Mesothelial cell of epicardium (in vitro differentiated cells): ENCODE measurements around the gene SCEL. TPM values are rescaled to one million over a fixed set of nuclear protein-coding genes. Genes with fewer than 3 reads are reported as not detected.

ENCODE experiments used
- DNase-seq, 2 experiments: peaks; one replicate each; pipeline ENCODE4 v3.0.0; 2021; ENCODE audit warnings: low spot score in 2 of 2; ENCODE audit not compliant: unreplicated experiment in 2 of 2
- H3K27ac Mint-ChIP-seq: 2 replicates; pipeline ENCODE4 v1.8.0; 2021; ENCODE audit warnings: mixed read lengths
- H3K27me3 Mint-ChIP-seq: 2 replicates; pipeline ENCODE4 v1.8.0; 2021; ENCODE audit warnings: low read depth, mixed read lengths
- H3K36me3 Mint-ChIP-seq: 2 replicates; pipeline ENCODE4 v1.8.0; 2021; ENCODE audit warnings: mixed read lengths
- H3K4me1 Mint-ChIP-seq: 2 replicates; pipeline ENCODE4 v1.8.0; 2021; ENCODE audit warnings: mixed read lengths
- H3K4me3 Mint-ChIP-seq: 2 replicates; pipeline ENCODE4 v1.8.0; 2021; ENCODE audit warnings: mild to moderate bottlenecking, moderate library complexity, mixed read lengths
- H3K9me3 Mint-ChIP-seq: 2 replicates; pipeline ENCODE4 v1.8.0; 2021; ENCODE audit warnings: mixed read lengths
- CTCF ChIP-seq: fragments of 200-600 bp; sonication (generic); IDR thresholded peaks from one replicate; pipeline ENCODE4 v1.5.0; 2021; ENCODE audit warnings: antibody characterized with exemption; ENCODE audit not compliant: unreplicated experiment
- total RNA-seq: library from RNA; stranded (reverse); gene quantifications from 3 replicates; pipeline ENCODE4 v1.2.1, GENCODE V29; 2021

Gene SCEL
- total RNA-seq, 1 donor from 2014 or later = not detected

GRCh38 chr13:77580748-77581147, 45.2 kb downstream of the SCEL start:
- no peak for TF ChIP-seq CTCF
- H3K36me3 Mint-ChIP-seq = no peaks in the 10 kb centered on the region
- H3K27ac Mint-ChIP-seq = no peak overlapping the region
- peaks cover 7% of the 10 kb centered on the region for H3K4me1 Mint-ChIP-seq
- peaks cover 26% of the 10 kb centered on the region for H3K27me3 Mint-ChIP-seq
- peaks cover 8% of the 10 kb centered on the region for H3K9me3 Mint-ChIP-seq
- DNase-seq = no peak
- H3K4me3 Mint-ChIP-seq = no peak overlapping the region

GRCh38 chr13:77583581-77583980, 48.1 kb downstream of the SCEL start:
- no peak for TF ChIP-seq CTCF
- H3K36me3 Mint-ChIP-seq = no peaks in the 10 kb centered on the region

GRCh38 chr13:77584106-77584505, 48.6 kb downstream of the SCEL start:
- H3K4me1 Mint-ChIP-seq = peaks cover 5% of the 10 kb centered on the region
- no peak overlapping the region for H3K27ac Mint-ChIP-seq
- H3K9me3 Mint-ChIP-seq = no peaks in the 10 kb centered on the region
- H3K36me3 Mint-ChIP-seq = no peaks in the 10 kb centered on the region
- TF ChIP-seq CTCF = no peak
- no peak for DNase-seq
- H3K4me3 Mint-ChIP-seq = no peak overlapping the region
- peaks cover 8% of the 10 kb centered on the region for H3K27me3 Mint-ChIP-seq

More at GRCh38 chr13:77583581-77583980, 48.1 kb downstream of the SCEL start:
- H3K4me3 Mint-ChIP-seq = no peak overlapping the region
- peaks cover 6% of the 10 kb centered on the region for H3K27me3 Mint-ChIP-seq
- no peaks in the 10 kb centered on the region for H3K9me3 Mint-ChIP-seq
- no peak overlapping the region for H3K27ac Mint-ChIP-seq
- H3K4me1 Mint-ChIP-seq = peaks cover 5% of the 10 kb centered on the region
- no peak for DNase-seq

- DNase-seq = no peak
- peaks cover 25% of the 10 kb centered on the region for H3K27me3 Mint-ChIP-seq
- TF ChIP-seq CTCF = no peak
- H3K36me3 Mint-ChIP-seq = no peaks in the 10 kb centered on the region
- peaks cover 3% of the 10 kb centered on the region for H3K4me1 Mint-ChIP-seq
- H3K27ac Mint-ChIP-seq = no peak overlapping the region
- peaks cover 6% of the 10 kb centered on the region for H3K9me3 Mint-ChIP-seq
- no peak overlapping the region for H3K4me3 Mint-ChIP-seq
Measured at GRCh38 chr13:77595166-77595810, 59.8 kb downstream of the SCEL start.

- Mint-ChIP-seq H3K36me3 (no peaks in the 10 kb centered on the region), H3K27me3 (peaks cover 20% of the 10 kb centered on the region), H3K9me3 (peaks cover 6% of the 10 kb centered on the region), H3K4me3 (no peak overlapping the region), H3K4me1 (peaks cover 3% of the 10 kb centered on the region), H3K27ac (no peak overlapping the region)
- no peak for DNase-seq
- TF ChIP-seq CTCF = no peak
Measured at GRCh38 chr13:77596777-77597176, 61.3 kb downstream of the SCEL start.
